22Rv1 (cell line): ENCODE measurements around the gene KLHL12.

Source experiments
- ZFX ChIP-seq: fragments of 450-650 bp; IDR thresholded peaks from 2 replicates; pipeline ENCODE4 v1.6.1; 2017; ENCODE audit warnings: antibody characterized with exemption, borderline replicate concordance
- TF ChIP-seq, protein P1 (sequence below): fragments of 450-650 bp; IDR thresholded peaks from 2 replicates; pipeline ENCODE4 v1.5.1; 2017; ENCODE audit warnings: mild to moderate bottlenecking

DNA sequence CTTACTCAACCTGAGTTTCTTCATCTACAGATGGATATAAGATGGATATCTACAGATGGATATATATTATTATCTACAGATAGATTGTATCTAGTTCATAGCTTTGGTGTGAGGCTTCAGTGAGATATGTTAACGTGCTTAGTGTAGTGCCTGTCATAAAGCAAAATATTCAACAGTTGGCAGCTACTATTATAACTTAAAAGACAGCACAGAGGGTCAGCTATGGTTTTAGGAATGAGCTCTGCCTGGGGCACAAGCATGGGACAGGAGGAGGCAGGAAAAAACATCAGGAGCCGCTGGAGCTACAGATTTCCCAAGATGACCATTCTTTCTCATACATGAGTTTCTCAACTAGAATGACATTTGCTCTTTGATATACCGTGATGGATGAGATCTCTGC is 41.3 kb upstream of the KLHL12 start:
- TF ChIP-seq, protein P1, sequence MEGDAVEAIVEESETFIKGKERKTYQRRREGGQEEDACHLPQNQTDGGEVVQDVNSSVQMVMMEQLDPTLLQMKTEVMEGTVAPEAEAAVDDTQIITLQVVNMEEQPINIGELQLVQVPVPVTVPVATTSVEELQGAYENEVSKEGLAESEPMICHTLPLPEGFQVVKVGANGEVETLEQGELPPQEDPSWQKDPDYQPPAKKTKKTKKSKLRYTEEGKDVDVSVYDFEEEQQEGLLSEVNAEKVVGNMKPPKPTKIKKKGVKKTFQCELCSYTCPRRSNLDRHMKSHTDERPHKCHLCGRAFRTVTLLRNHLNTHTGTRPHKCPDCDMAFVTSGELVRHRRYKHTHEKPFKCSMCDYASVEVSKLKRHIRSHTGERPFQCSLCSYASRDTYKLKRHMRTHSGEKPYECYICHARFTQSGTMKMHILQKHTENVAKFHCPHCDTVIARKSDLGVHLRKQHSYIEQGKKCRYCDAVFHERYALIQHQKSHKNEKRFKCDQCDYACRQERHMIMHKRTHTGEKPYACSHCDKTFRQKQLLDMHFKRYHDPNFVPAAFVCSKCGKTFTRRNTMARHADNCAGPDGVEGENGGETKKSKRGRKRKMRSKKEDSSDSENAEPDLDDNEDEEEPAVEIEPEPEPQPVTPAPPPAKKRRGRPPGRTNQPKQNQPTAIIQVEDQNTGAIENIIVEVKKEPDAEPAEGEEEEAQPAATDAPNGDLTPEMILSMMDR: no peak
- no peak for TF ChIP-seq ZFX
